SU-DHL-6 (cell line): ENCODE measurements around the gene CATSPER1.

Experiments
- CTCF ChIP-seq: fragments of 200-600 bp; sonication (generic); IDR thresholded peaks from one replicate; pipeline ENCODE4 v1.5.1; 2017; ENCODE audit warnings: antibody characterized with exemption, mild to moderate bottlenecking, low read length, moderate library complexity; ENCODE audit not compliant: insufficient read depth, poor library complexity, severe bottlenecking
- EZH2phosphoT487 ChIP-seq: fragments of 200-600 bp; sonication (generic), shearing (Covaris generic); conservative IDR thresholded peaks from 2 replicates; pipeline ENCODE4 v1.6.1; 2018; ENCODE audit warnings: mild to moderate bottlenecking, antibody characterized with exemption, low read length, moderate library complexity, mixed read lengths

GRCh38 chr11:66013762-66014100 lies 12.5 kb downstream of the CATSPER1 start:
- TF ChIP-seq CTCF (no peak), EZH2phosphoT487 (no peak)
